AG09309 (cell line): ENCODE data around the gene NRXN2.

ENCODE experiments used
- DNase-seq: peaks from one replicate; pipeline ENCODE4 v3.0.0-alpha.2; 2010; ENCODE audit warnings: low read depth
- H3K4me3 ChIP-seq: 2 replicates; pipeline ENCODE4 v1.5.1; 2011; ENCODE audit warnings: mild to moderate bottlenecking, low read depth, low read length, moderate library complexity; ENCODE audit not compliant: control insufficient read depth
- CTCF ChIP-seq: IDR thresholded peaks from 2 replicates; pipeline ENCODE4 v1.5.1; 2011; ENCODE audit warnings: mild to moderate bottlenecking, low read depth, low read length, inconsistent platforms; ENCODE audit not compliant: insufficient read depth, control insufficient read depth; ENCODE audit errors: missing control alignments

Gene NRXN2

GRCh38 chr11:64619811-64620380, 103.1 kb downstream of the NRXN2 start:
- no peak for TF ChIP-seq CTCF
- H3K4me3 ChIP-seq: no peak overlapping the region
- DNase-seq: no peak

GRCh38 chr11:64619196-64619595, 103.8 kb downstream of the NRXN2 start:
- no peak overlapping the region for H3K4me3 ChIP-seq
- no peak for DNase-seq
- TF ChIP-seq CTCF: no peak

- H3K4me3 ChIP-seq: no peak overlapping the region
- no peak for TF ChIP-seq CTCF
- DNase-seq: no peak
These were observed 106.2 kb downstream of the NRXN2 start for GRCh38 chr11:64616817-64617216.

GRCh38 chr11:64614917-64615316, 108.1 kb downstream of the NRXN2 start:
- no peak for DNase-seq
- no peak for TF ChIP-seq CTCF

GRCh38 chr11:64613648-64614047, 109.3 kb downstream of the NRXN2 start:
- no peak for DNase-seq
- no peak for TF ChIP-seq CTCF
- no peak overlapping the region for H3K4me3 ChIP-seq

More at GRCh38 chr11:64614917-64615316, 108.1 kb downstream of the NRXN2 start:
- H3K4me3 ChIP-seq: no peak overlapping the region

GRCh38 chr11:64611869-64612646, 110.9 kb downstream of the NRXN2 start:
- no peak for DNase-seq
- no peak for TF ChIP-seq CTCF
- H3K4me3 ChIP-seq: no peak overlapping the region
